ENCODE measurements around the gene MAJIN. TPM values are rescaled to one million over a fixed set of nuclear protein-coding genes. Genes with fewer than 3 reads are reported as not detected.

The MAJIN gene
- polyA plus RNA-seq, 1 of the 3 experiments (the other 2 are of a cell fraction) = not detected

GRCh38 chr11:64905516-64906313 is 66.2 kb downstream of the MAJIN start:
- CTCF ChIA-PET = interaction anchor here (1.4 to 2.8 kb wide), 3 partner anchors 11 to 28 kb away, joined by 3 to 12 read pairs (median 11); no protein-coding TSS in a partner anchor
- POLR2A ChIA-PET = no interaction called here
- no peak for DNase-seq

GRCh38 chr11:64903291-64903833 is 68.5 kb downstream of the MAJIN start:
- H3F3A ChIP-seq (replicated peaks; ENCODE audit: insufficient read depth) = no peaks in the 10 kb centered on the region
- no peak overlapping the region for H3K4me3 ChIP-seq (ENCODE audit: low read depth in 2 of 2, low read length in 1 of 2)
- ChIA-PET POLR2A (no interaction called here), CTCF (interaction anchor here (0.9 to 2.8 kb wide), 3 partner anchors 9 to 23 kb away, joined by 3 to 12 read pairs (median 5); no protein-coding TSS in a partner anchor)
- TF ChIP-seq CTCF (IDR thresholded peaks at IDR 0.05) = no peak
- no peak for TF ChIP-seq SMC3 (IDR thresholded peaks at IDR 0.05; ENCODE audit: low read depth, low read length)
- no peak for TF ChIP-seq RXRA (IDR thresholded peaks at IDR 0.05; ENCODE audit: borderline replicate concordance, low read depth)
- TF ChIP-seq YY1 (IDR thresholded peaks at IDR 0.05; ENCODE audit: low read depth) = no peak
- no peak for TF ChIP-seq MXI1 (IDR thresholded peaks at IDR 0.05; ENCODE audit: low read depth, low read length)
- TF ChIP-seq REST (IDR thresholded peaks at IDR 0.05; ENCODE audit: low read depth, low read length) = no peak
- no peak for TF ChIP-seq MAX (IDR thresholded peaks at IDR 0.05; ENCODE audit: low read depth)
- TF ChIP-seq FOXJ3 (CRISPR knock-in tag; IDR thresholded peaks at IDR 0.05) = no peak
- no peak for TF ChIP-seq RAD21 (IDR thresholded peaks at IDR 0.05; ENCODE audit: low read length)
- TF ChIP-seq GATA2 (CRISPR knock-in tag; IDR thresholded peaks at IDR 0.05) = no peak
- no peak for TF ChIP-seq EZH2phosphoT487 (IDR thresholded peaks at IDR 0.05; ENCODE audit: borderline replicate concordance, low read depth)
- no peak for TF ChIP-seq NFIC (IDR thresholded peaks at IDR 0.05; ENCODE audit: borderline replicate concordance)
- no peak for TF ChIP-seq EP300 (IDR thresholded peaks at IDR 0.05; ENCODE audit: borderline replicate concordance in 1 of 2, low read depth in 1 of 2, low read length in 1 of 2)
- TF ChIP-seq JUND (IDR thresholded peaks at IDR 0.05) = no peak
- no peak for TF ChIP-seq FOXM1 (IDR thresholded peaks at IDR 0.05; ENCODE audit: low read depth)
- H3K79me2 ChIP-seq (ENCODE audit: insufficient read depth) = no peaks in the 10 kb centered on the region
- no peak for DNase-seq
- 97% methylated on average over 14 of the region's 23 CpGs for WGBS (ENCODE audit: low lambda C conversion rate)
- H3K9me3 ChIP-seq = no peaks in the 10 kb centered on the region
- H4K20me1 ChIP-seq (ENCODE audit: insufficient read depth) = no peaks in the 10 kb centered on the region
- H3K9ac ChIP-seq = no peak overlapping the region
- H3K4me1 ChIP-seq (ENCODE audit: control insufficient read depth in 1 of 2, insufficient read depth in 2 of 2, low read depth in 1 of 2, low read length in 1 of 2) = no peaks in the 10 kb centered on the region
- H3K36me3 ChIP-seq (replicated peaks in 1 of 2; ENCODE audit: control insufficient read depth in 1 of 2, insufficient read depth in 2 of 2, low read length in 1 of 2) = peaks cover 0 to 41% of the 10 kb centered on the region in 2 experiments
- H3K27ac ChIP-seq (ENCODE audit: low read depth in 2 of 2, low read length in 1 of 2) = no peak overlapping the region
- no peaks in the 10 kb centered on the region for H3K27me3 ChIP-seq (ENCODE audit: insufficient read depth)
- H3K4me2 ChIP-seq = no peak overlapping the region
- no peak overlapping the region for H2AFZ ChIP-seq (ENCODE audit: low read depth)
- no peaks in the 10 kb centered on the region for H3K9me2 ChIP-seq

More at GRCh38 chr11:64905516-64906313, 66.2 kb downstream of the MAJIN start:
- Histone ChIP-seq H3K9ac (no peak overlapping the region), H2AFZ (ENCODE audit: low read depth) (no peak overlapping the region), H3K36me3 (replicated peaks in 1 of 2; ENCODE audit: control insufficient read depth in 1 of 2, insufficient read depth in 2 of 2, low read length in 1 of 2) (peaks cover 0 to 57% of the 10 kb centered on the region in 2 experiments), H3F3A (replicated peaks; ENCODE audit: insufficient read depth) (no peaks in the 10 kb centered on the region), H4K20me1 (ENCODE audit: insufficient read depth) (no peaks in the 10 kb centered on the region), H3K79me2 (ENCODE audit: insufficient read depth) (no peaks in the 10 kb centered on the region), H3K4me1 (ENCODE audit: control insufficient read depth in 1 of 2, insufficient read depth in 2 of 2, low read depth in 1 of 2, low read length in 1 of 2) (no peaks in the 10 kb centered on the region), H3K4me3 (ENCODE audit: low read depth in 2 of 2, low read length in 1 of 2) (no peak overlapping the region), H3K9me3 (no peaks in the 10 kb centered on the region), H3K27me3 (ENCODE audit: insufficient read depth) (no peaks in the 10 kb centered on the region), H3K27ac (ENCODE audit: low read depth in 2 of 2, low read length in 1 of 2) (no peak overlapping the region), H3K4me2 (no peak overlapping the region), H3K9me2 (no peaks in the 10 kb centered on the region)
- TF ChIP-seq IRF3 (IDR thresholded peaks at IDR 0.05; ENCODE audit: low read depth, low read length) = no peak
- 93% methylated on average over 10 of the region's 25 CpGs for WGBS (ENCODE audit: low lambda C conversion rate)

All from SK-N-SH (cell line).